Measurements from ENCODE around the gene INO80E.

INO80E gene

DNA sequence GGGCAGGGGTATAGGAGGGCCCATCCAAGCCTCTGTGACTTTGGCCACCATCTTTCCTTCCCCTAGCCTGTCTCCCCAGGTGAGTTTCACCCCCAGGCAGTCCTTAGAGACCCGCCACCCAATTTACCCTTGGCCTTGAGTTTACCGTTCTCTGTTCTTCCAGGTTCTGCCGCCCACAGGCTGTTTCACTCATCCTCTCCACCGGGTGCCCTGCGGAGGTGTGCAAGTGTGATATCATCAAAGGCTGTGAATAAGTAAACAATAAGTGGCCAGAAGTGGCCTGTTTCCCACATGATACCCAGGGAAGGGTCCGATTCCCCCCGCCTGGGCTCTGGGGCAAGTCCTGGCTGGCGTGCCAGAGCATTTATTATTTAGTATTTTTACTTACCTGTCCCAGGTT, 50.1 kb downstream of the INO80E start:
- Histone ChIP-seq H3K4me3 (no peak overlapping the region), H4K20me1 (no peaks in the 10 kb centered on the region), H3K27me3 (no peaks in the 10 kb centered on the region), H3K9me3 (no peaks in the 10 kb centered on the region), H3K4me2 (no peak overlapping the region), H3K4me1 (peaks cover 6% of the 10 kb centered on the region; the same call in 1 of the 2 replicates), H3K27ac (no peak overlapping the region), H3K9ac (no peak overlapping the region), H3K36me3 (no peaks in the 10 kb centered on the region)
- TF ChIP-seq Cebpa-rat (IDR thresholded peaks at IDR 0.05), result no peak

DNA sequence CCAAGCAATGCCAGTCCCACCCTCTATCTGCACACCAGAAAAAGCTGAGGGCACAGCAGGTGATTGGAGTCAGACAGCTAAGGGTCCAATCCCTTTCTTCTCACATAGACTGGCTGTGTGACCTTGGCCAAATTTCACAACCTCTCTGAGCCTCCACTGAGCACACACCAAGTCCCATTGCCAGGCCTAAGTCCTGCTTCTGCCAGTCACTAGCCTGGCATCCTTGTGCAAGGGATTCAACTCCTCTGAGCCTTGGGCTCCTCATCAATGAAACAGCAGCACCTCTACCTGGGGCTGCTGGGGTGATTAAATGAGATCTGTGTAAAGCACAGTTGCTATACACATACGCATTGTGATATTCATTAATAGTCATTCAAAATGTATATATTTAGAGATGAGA, 50.5 kb downstream of the INO80E start:
- no peaks in the 10 kb centered on the region for H4K20me1 ChIP-seq
- H3K9me3 ChIP-seq, result no peaks in the 10 kb centered on the region
- H3K36me3 ChIP-seq, result no peaks in the 10 kb centered on the region
- H3K27me3 ChIP-seq, result no peaks in the 10 kb centered on the region
- H3K9ac ChIP-seq, result no peak overlapping the region
- no peak for TF ChIP-seq Cebpa-rat (IDR thresholded peaks at IDR 0.05)
- peaks cover 8% of the 10 kb centered on the region for H3K4me1 ChIP-seq
- no peak overlapping the region for H3K4me3 ChIP-seq
- H3K4me2 ChIP-seq, result no peak overlapping the region
- H3K27ac ChIP-seq, result no peak overlapping the region

DNA sequence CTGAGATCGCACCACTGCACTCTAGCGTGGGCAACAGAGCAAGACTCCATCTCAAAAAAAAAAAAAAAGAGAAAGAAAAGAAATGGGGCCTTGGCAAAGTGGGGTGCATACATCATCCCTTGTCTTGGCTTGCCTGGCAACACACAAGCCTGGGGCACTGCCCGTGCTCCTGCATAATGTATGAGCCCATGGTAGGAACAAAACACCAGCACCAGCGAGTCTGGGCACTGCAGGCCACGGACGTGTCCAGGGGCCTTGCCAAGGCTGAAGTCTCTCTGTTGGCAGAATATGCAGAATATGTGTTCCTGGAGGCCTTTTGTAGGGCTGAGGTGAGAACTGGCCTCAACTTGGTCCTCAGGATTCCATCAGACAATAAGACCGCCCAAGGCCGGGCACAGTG, 53.8 kb downstream of the INO80E start:
- H3K27ac ChIP-seq, result no peak overlapping the region
- no peaks in the 10 kb centered on the region for H3K27me3 ChIP-seq
- H3K4me1 ChIP-seq, result peaks cover 35% of the 10 kb centered on the region
- H3K4me2 ChIP-seq, result no peak overlapping the region
- H4K20me1 ChIP-seq, result no peaks in the 10 kb centered on the region
- H3K9ac ChIP-seq, result no peak overlapping the region
- no peaks in the 10 kb centered on the region for H3K9me3 ChIP-seq
- no peaks in the 10 kb centered on the region for H3K36me3 ChIP-seq
- TF ChIP-seq Cebpa-rat (IDR thresholded peaks at IDR 0.05), result no peak
- no peak overlapping the region for H3K4me3 ChIP-seq

DNA sequence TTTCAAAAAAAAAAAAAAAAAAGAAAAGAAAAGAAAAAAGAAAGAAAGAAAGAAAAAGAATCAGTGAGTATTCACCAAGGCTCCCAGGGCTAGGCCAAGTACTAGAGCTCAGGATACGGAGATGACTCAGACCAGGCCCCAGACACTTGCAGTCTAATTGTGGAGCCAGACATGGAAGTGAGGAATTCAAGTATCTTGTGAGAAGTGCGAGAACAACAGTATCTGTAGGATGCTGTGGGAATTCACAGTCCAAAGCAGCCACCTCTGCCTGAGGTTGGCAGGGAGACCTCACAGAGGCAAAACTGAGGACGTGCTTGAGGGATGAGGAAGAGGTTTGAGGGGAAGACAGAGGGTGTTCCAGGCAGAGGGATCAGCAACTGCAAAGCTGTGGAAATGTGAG, 55.5 kb downstream of the INO80E start:
- Histone ChIP-seq H3K9ac (peak overlapping the region; percentile 82; the same call in 1 of the 2 replicates), H3K4me1 (peaks cover 40% of the 10 kb centered on the region), H4K20me1 (no peaks in the 10 kb centered on the region), H3K36me3 (no peaks in the 10 kb centered on the region; the same call in 1 of the 2 replicates), H3K4me3 (0 out of 2 replicates have a peak overlapping the region, but pooled peaks have one; percentile 89), H3K9me3 (no peaks in the 10 kb centered on the region), H3K4me2 (peak overlapping the region; percentile 99), H3K27me3 (no peaks in the 10 kb centered on the region), H3K27ac (peak overlapping the region; percentile 80; the same call in 1 of the 2 replicates)
- TF ChIP-seq Cebpa-rat (IDR thresholded peaks at IDR 0.05), result no peak

DNA sequence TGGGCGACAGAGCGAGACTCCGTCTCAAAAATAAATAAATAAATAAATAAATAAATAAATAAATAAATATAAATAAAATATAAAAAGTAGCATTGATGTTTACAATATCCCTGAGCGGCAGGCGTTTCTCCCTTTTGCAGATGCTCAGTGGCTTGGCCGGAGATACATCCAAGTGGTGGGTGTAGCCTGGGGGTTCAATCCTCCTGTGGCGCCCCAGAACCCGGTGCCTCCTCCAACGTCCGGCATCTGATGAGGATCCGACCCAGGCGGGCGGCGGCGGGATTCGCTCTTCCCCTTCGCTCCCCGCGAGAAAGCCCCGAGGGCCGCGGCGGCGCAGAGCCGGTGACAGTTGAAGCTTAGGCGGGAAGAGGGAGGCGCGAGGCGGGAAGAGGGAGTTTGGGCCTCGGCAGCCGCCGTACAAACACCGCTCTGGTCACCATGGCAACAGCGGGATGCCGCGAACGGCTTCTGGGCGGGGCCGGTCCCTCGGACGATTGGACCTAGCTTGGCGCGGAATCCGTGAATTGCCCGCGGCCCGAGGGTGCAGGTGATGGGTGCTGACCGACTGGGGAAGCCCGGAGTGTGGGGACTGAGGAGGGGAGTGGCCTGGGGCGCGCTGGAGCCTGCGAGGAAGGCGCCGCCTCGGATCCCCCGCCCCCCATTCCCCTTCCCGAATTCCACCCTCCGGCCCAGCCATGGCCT, 56.8 kb downstream of the INO80E start:
- no peaks in the 10 kb centered on the region for H4K20me1 ChIP-seq
- H3K4me3 ChIP-seq, result peak overlapping the region; percentile 89
- H3K4me1 ChIP-seq, result peaks cover 34% of the 10 kb centered on the region
- H3K9me3 ChIP-seq, result no peaks in the 10 kb centered on the region
- H3K36me3 ChIP-seq, result no peaks in the 10 kb centered on the region; the same call in 1 of the 2 replicates
- no peak for TF ChIP-seq Cebpa-rat (IDR thresholded peaks at IDR 0.05)
- peak overlapping the region; percentile 99 for H3K4me2 ChIP-seq
- no peaks in the 10 kb centered on the region for H3K27me3 ChIP-seq
- H3K9ac ChIP-seq, result peak overlapping the region; percentile 82
- peak overlapping the region; percentile 80 for H3K27ac ChIP-seq

DNA sequence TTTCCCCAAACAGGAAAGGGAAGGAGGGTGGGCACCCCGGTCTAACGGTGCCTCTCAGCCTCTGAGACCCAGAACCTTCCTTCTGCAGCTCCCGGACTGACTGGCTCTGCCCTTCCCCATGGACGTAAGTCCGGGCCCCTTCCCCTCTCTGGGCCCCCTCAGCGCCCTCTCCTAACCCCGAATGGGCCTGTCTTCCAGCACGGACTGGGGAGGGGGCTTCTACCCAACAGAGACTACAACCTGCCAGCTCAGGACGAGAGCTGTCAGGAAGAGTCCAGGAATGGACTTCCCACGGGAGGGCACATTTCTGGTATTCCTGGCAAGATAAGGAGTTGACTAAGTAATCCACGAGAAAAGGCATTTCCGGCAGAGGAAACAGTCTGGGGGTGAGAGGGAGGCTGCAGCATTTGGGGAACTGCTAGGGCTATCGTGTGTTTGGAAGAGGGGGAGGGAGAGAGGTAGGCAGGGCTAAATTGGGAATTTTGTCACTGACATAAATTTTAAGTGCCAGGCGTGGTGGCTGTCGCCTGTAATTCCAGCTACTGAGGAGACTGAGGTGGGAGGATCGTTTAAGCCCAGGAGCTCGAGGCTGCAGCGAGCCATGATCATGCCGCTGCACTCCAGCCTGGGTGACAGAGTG, 57.5 kb downstream of the INO80E start:
- H3K27ac ChIP-seq, result peak overlapping the region; percentile 80; the same call in 1 of the 2 replicates
- no peak for TF ChIP-seq Cebpa-rat (IDR thresholded peaks at IDR 0.05)
- H3K4me3 ChIP-seq, result peak overlapping the region; percentile 89
- H3K4me2 ChIP-seq, result peak overlapping the region; percentile 99
- H3K9me3 ChIP-seq, result no peaks in the 10 kb centered on the region
- H3K27me3 ChIP-seq, result no peaks in the 10 kb centered on the region
- H4K20me1 ChIP-seq, result no peaks in the 10 kb centered on the region
- no peaks in the 10 kb centered on the region; the same call in 1 of the 2 replicates for H3K36me3 ChIP-seq
- H3K4me1 ChIP-seq, result peaks cover 34% of the 10 kb centered on the region
- peak overlapping the region; percentile 82 for H3K9ac ChIP-seq

DNA sequence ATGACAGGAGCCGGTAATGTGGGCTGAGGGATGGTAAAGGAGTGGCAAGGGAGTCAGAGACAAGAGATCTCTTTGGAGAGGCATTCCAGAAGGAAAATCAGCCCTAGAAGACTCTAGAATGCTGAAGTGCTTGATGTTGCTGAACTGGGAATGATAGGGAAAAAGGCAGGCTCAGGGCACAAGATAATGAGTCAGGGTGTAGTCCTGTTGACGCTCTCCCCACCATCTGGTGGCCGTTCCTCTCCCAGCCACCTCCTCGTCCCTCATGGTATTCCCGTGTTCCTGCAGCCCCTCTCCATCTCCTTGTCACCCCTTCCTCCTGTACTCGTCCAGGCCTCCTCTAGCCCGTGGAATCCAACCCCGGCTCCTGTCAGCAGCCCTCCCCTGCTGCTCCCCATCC, 58.4 kb downstream of the INO80E start:
- H3K4me3 ChIP-seq, result no peak overlapping the region
- no peak overlapping the region for H3K27ac ChIP-seq

DNA sequence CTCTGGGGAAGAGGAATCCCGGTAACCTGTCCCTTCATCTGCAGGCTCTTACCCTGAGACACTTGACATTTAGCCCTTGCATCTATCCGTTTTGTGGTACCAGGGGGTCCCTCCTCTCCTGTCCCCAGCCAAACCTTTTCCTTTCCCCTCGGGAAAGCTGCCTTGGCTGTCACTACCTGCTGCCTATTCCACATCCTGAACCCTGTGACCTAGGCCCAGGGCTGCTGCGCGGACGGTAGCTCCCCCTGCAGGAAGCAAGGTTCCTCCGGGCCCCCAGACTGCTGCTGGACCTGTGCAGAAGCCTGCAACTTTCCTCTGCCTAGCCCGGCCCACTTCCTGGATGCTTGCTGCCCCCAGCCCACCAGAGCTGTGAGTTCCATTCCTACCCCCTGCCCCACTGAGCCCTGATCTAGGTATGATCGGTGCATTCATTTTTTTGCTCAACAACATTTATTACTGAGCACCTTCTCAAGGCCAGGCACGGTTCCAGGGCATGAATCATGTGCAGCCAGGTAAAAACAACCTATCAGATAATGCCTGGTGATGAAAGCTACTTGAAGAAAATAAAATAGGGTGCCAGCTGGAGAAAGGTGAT, 59.0 kb downstream of the INO80E start:
- TF ChIP-seq Cebpa-rat (IDR thresholded peaks at IDR 0.05), result no peak
- Histone ChIP-seq H3K4me2 (peak overlapping the region; percentile 11), H3K9me3 (no peaks in the 10 kb centered on the region), H3K4me3 (no peak overlapping the region), H3K9ac (no peak overlapping the region), H4K20me1 (no peaks in the 10 kb centered on the region), H3K36me3 (peaks cover 5% of the 10 kb centered on the region; the same call in 1 of the 2 replicates), H3K4me1 (peaks cover 35% of the 10 kb centered on the region), H3K27ac (no peak overlapping the region), H3K27me3 (no peaks in the 10 kb centered on the region)

More for the DNA sequence above, 58.4 kb downstream of the INO80E start:
- Histone ChIP-seq H4K20me1 (no peaks in the 10 kb centered on the region), H3K9me3 (no peaks in the 10 kb centered on the region), H3K9ac (no peak overlapping the region), H3K36me3 (no peaks in the 10 kb centered on the region; the same call in 1 of the 2 replicates), H3K27me3 (no peaks in the 10 kb centered on the region), H3K4me1 (peaks cover 34% of the 10 kb centered on the region), H3K4me2 (peak overlapping the region; percentile 11)
- no peak for TF ChIP-seq Cebpa-rat (IDR thresholded peaks at IDR 0.05)

All from BLaER1 (cell line).